HCT116 (cell line): ENCODE data around the gene SH3GLB2. TPM values are rescaled to one million over a fixed set of nuclear protein-coding genes. Genes with fewer than 3 reads are reported as not detected.

Experiments used
- ATAC-seq: fragments of 200-7000 bp; cut with Tn5 transposase; 2 replicates; pipeline ENCODE4 v1.9.1; 2020; ENCODE audit warnings: mild to moderate bottlenecking, moderate library complexity
- BruUV-seq: library from RNA; stranded (reverse); fragments of 400-500 nt; replicated peaks from 2 replicates; lab custom pipeline; 2021; lab: Mats Ljungman, UMichigan
- CTCF ChIA-PET: fragments of 300-600 bp; sonication (Branson Sonifier 250); formaldehyde crosslinking; loops from one replicate; lab custom pipeline; 2021; ENCODE audit warnings: antibody characterized with exemption; lab: Charles Lee
- POLR2A ChIA-PET: fragments of 300-600, 350-600 bp; sonication (Branson Sonifier 250); formaldehyde crosslinking; loops from one replicate; lab custom pipeline; 2021; ENCODE audit warnings: antibody characterized with exemption; lab: Charles Lee
- RAD21 ChIA-PET, 2 experiments: fragments of 300-600 bp; sonication (Branson Sonifier 250); formaldehyde crosslinking; loops; one replicate each; lab custom pipeline; 2023; ENCODE audit warnings: low total read pairs in 2 of 2; ENCODE audit not compliant: uncharacterized antibody in 2 of 2, unreplicated experiment in 2 of 2, low non-redundant PET in 1 of 2; lab: Charles Lee
- DNase-seq: peaks from one replicate; pipeline ENCODE4 v3.0.0-alpha.2; 2010; ENCODE audit warnings: low read depth, low spot score
- H2AFZ ChIP-seq: fragments of 200-600 bp; shearing (Covaris generic), sonication (generic); 2 replicates; pipeline ENCODE4 v1.6.1; 2017; ENCODE audit warnings: low read depth, mixed run types, mixed read lengths, antibody characterized with exemption, low read length; ENCODE audit not compliant: poor library complexity, severe bottlenecking
- H3K27ac ChIP-seq: 2 replicates; pipeline ENCODE4 v1.5.1; 2012; ENCODE audit warnings: low read depth, low read length
- H3K27me3 ChIP-seq: fragments of 200-600 bp; sonication (generic); 2 replicates; pipeline ENCODE4 v1.6.1; 2016; ENCODE audit warnings: mixed run types, low read length, mixed read lengths; ENCODE audit not compliant: insufficient read depth
- H3K36me3 ChIP-seq, 2 experiments: fragments of 200-500 bp in 1 of 2; fragments of 200-600 bp in 1 of 2; sonication (Bioruptor generic) in 1 of 2; sonication (generic) in 1 of 2; 2 replicates each; pipeline versions ENCODE4 v1.5.1 to v1.6.1; 2014 to 2016; ENCODE audit warnings: low read length in 2 of 2, inconsistent platforms in 1 of 2, mixed read lengths in 1 of 2, mixed run types in 1 of 2; ENCODE audit not compliant: insufficient read depth in 2 of 2, control insufficient read depth in 1 of 2
- H3K4me1 ChIP-seq, 2 experiments: fragments of 200-600 bp in 1 of 2; sonication (generic) in 1 of 2; 2 replicates each; pipeline versions ENCODE4 v1.5.1 to v1.6.1; 2012 to 2017; ENCODE audit warnings: low read length in 2 of 2, inconsistent platforms in 1 of 2, mild to moderate bottlenecking in 1 of 2, mixed read lengths in 1 of 2, mixed run types in 1 of 2, moderate library complexity in 1 of 2; ENCODE audit not compliant: insufficient read depth in 2 of 2, control insufficient read depth in 1 of 2
- H3K4me2 ChIP-seq: fragments of 200-600 bp; sonication (generic); 2 replicates; pipeline ENCODE4 v1.6.1; 2017; ENCODE audit warnings: mixed run types, low read length, mixed read lengths
- H3K4me3 ChIP-seq, 2 experiments: fragments of 200-600 bp in 1 of 2; sonication (generic) in 1 of 2; replicated peaks in 1 of 2; 2 replicates each; pipeline ENCODE4 v1.5.1; 2011 to 2016; ENCODE audit warnings: low read length in 2 of 2, control low read depth in 1 of 2, low read depth in 1 of 2, mild to moderate bottlenecking in 1 of 2, mixed read lengths in 1 of 2, mixed run types in 1 of 2
- H3K79me2 ChIP-seq: fragments of 200-600 bp; sonication (generic); 2 replicates; pipeline ENCODE4 v1.6.1; 2017; ENCODE audit warnings: mild to moderate bottlenecking, mixed run types, low read length, moderate library complexity, mixed read lengths; ENCODE audit not compliant: insufficient read depth
- H3K9ac ChIP-seq: fragments of 200-600 bp; sonication (generic); 2 replicates; pipeline ENCODE4 v1.6.1; 2016; ENCODE audit warnings: low read length, mixed read lengths
- H3K9me2 ChIP-seq: fragments of 200-600 bp; sonication (generic), shearing (Covaris generic); 2 replicates; pipeline ENCODE4 v1.6.1; 2017; ENCODE audit warnings: mixed run types, mild to moderate bottlenecking, moderate library complexity; ENCODE audit not compliant: insufficient read depth
- H3K9me3 ChIP-seq, 2 experiments: fragments of 200-500 bp in 1 of 2; fragments of 200-600 bp in 1 of 2; sonication (Bioruptor generic) in 1 of 2; sonication (generic) in 1 of 2; 2 replicates each; pipeline ENCODE4 v1.6.1; 2014 to 2017; ENCODE audit warnings: low read length in 2 of 2, mixed read lengths in 2 of 2, inconsistent platforms in 1 of 2, low read depth in 1 of 2, mild to moderate bottlenecking in 1 of 2, mixed run types in 1 of 2, moderate library complexity in 1 of 2; ENCODE audit not compliant: control insufficient read depth in 1 of 2, insufficient read depth in 1 of 2
- H4K20me1 ChIP-seq: fragments of 200-600 bp; sonication (generic), shearing (Covaris generic); 2 replicates; pipeline ENCODE4 v1.6.1; 2017; ENCODE audit warnings: mixed run types, mild to moderate bottlenecking, moderate library complexity; ENCODE audit not compliant: insufficient read depth
- CTCF ChIP-seq, 3 experiments: fragments of 200-600 bp in 1 of 3; sonication (generic) in 1 of 3; IDR thresholded peaks in 2 of 3; conservative IDR thresholded peaks in 1 of 3; 2 replicates each; pipeline ENCODE4 v1.5.1; 2012 to 2017; ENCODE audit warnings: low read depth in 2 of 3, low read length in 2 of 3, antibody characterized with exemption in 1 of 3, borderline replicate concordance in 1 of 3, control low read depth in 1 of 3, mild to moderate bottlenecking in 1 of 3, mixed read lengths in 1 of 3, mixed run types in 1 of 3, moderate library complexity in 1 of 3; ENCODE audit not compliant: insufficient read depth in 1 of 3
- ELF1 ChIP-seq: IDR thresholded peaks from 2 replicates; pipeline ENCODE4 v1.6.1; 2012; ENCODE audit warnings: low read depth, borderline replicate concordance
- EZH2 ChIP-seq: fragments of 200-600 bp; sonication (generic); IDR thresholded peaks from 2 replicates; pipeline ENCODE4 v1.6.1; 2017; ENCODE audit warnings: antibody characterized with exemption, mixed run types
- FOSL1 ChIP-seq: IDR thresholded peaks from 2 replicates; pipeline ENCODE4 v1.6.1; 2012; ENCODE audit warnings: low read depth
- POLR2AphosphoS5 ChIP-seq: IDR thresholded peaks from 2 replicates; pipeline ENCODE4 v1.6.1; 2011; ENCODE audit warnings: mild to moderate bottlenecking, low read depth, low read length, moderate library complexity
- SIN3A ChIP-seq: IDR thresholded peaks from 2 replicates; pipeline ENCODE4 v1.6.1; 2012; ENCODE audit warnings: low read depth
- ZBTB33 ChIP-seq: IDR thresholded peaks from 2 replicates; pipeline ENCODE4 v1.6.1; 2011; ENCODE audit warnings: mild to moderate bottlenecking, low read length, moderate library complexity; ENCODE audit not compliant: insufficient replicate concordance; ENCODE audit errors: extremely low read depth
- intact Hi-C: fragments of 100-400 bp; cut with micrococcal nuclease; formaldehyde crosslinking; loops from 2 replicates; pipeline ENCODE4 v1.10.0; 2022
- total RNA-seq: library from RNA; stranded (reverse); gene quantifications from one replicate; pipeline ENCODE4 v1.2.1, GENCODE V29; 2021; ENCODE audit not compliant: unreplicated experiment
- TF ChIP-seq, protein P1 (sequence below): IDR thresholded peaks from 2 replicates; pipeline ENCODE4 v1.6.1; 2012
- TF ChIP-seq, protein P2 (sequence below): IDR thresholded peaks from 2 replicates; pipeline ENCODE4 v1.6.1; 2012

The SH3GLB2 gene
- total RNA-seq, 1 experiment from 2014 or later, result 87.9 TPM

DNA sequence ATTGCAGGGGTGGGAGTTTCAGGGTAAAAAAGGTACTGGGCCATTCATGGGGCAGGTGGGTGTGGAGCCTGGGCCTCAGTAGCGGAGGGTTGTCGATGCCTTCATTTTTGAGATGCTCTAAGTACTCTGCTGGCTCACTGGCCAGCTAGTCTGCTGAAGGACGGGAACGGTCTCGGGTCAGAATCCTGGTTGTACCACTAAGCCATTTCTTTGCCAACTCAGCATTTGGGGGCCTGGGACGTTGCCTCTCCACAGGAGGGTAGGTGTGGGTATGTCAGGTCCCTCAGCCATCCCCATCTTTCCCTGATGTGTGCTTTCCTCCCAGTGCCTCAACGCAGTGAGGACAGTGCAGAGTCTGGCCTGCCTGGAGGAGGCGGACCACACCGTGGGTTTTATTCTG lies 25.1 kb downstream of the SH3GLB2 start:
- H3K36me3 ChIP-seq, result peaks cover 27 to 61% of the 10 kb centered on the region in 2 experiments; a peak in 3 of 4 replicates
- H3K9me2 ChIP-seq, result no peaks in the 10 kb centered on the region
- H3K27ac ChIP-seq, result no peak overlapping the region
- H3K9ac ChIP-seq, result no peak overlapping the region
- H3K79me2 ChIP-seq, result no peaks in the 10 kb centered on the region
- intact Hi-C loops, result no loop called here
- RAD21 ChIA-PET, result no interaction called here
- DNase-seq, result no peak
- TF ChIP-seq EZH2, result no peak
- no peak for TF ChIP-seq SIN3A
- no peak for TF ChIP-seq ZBTB33
- no peak for TF ChIP-seq CTCF (IDR thresholded peaks at IDR 0.05 in 2 of 3, conservative IDR thresholded peaks at IDR 0.05 in 1 of 3; ENCODE audit: borderline replicate concordance in 1 of 3, insufficient read depth in 1 of 3, low read depth in 2 of 3, low read length in 2 of 3)
- TF ChIP-seq POLR2AphosphoS5, result no peak; the same call in 1 of the 2 replicates
- TF ChIP-seq, protein P1, sequence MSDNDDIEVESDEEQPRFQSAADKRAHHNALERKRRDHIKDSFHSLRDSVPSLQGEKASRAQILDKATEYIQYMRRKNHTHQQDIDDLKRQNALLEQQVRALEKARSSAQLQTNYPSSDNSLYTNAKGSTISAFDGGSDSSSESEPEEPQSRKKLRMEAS, result no peak
- TF ChIP-seq FOSL1, result no peak
- no peak for TF ChIP-seq ELF1
- TF ChIP-seq, protein P2, sequence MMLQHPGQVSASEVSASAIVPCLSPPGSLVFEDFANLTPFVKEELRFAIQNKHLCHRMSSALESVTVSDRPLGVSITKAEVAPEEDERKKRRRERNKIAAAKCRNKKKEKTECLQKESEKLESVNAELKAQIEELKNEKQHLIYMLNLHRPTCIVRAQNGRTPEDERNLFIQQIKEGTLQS, result no peak
- TF ChIP-seq, all 23 proteins: peak for 0
- CTCF ChIA-PET, result no interaction called here
- no TSS peak for BruUV-seq
- H3K27me3 ChIP-seq, result no peaks in the 10 kb centered on the region
- no peak overlapping the region for H2AFZ ChIP-seq
- H3K4me2 ChIP-seq, result no peak overlapping the region
- no peaks in the 10 kb centered on the region for H3K9me3 ChIP-seq
- H4K20me1 ChIP-seq, result no peaks in the 10 kb centered on the region
- no peak overlapping the region for H3K4me3 ChIP-seq
- no peak for ATAC-seq
- no peaks in the 10 kb centered on the region for H3K4me1 ChIP-seq
- POLR2A ChIA-PET, result no interaction called here
